Measurements from ENCODE around the gene LRBA. TPM values are rescaled to one million over a fixed set of nuclear protein-coding genes. Genes with fewer than 3 reads are reported as not detected.
"Not testable (repeated sequence)": the region's sequence is repeated elsewhere in the genome, so short reads cannot be mapped to it uniquely, and the experiment has no call there.

The LRBA gene
- total RNA-seq, 1 donor from 2014 or later, result 66.2 TPM

GRCh38 chr4:150561143-150561737 lies 453.8 kb downstream of the LRBA start:
- no peak for DNase-seq (ENCODE audit: low spot score in 2 of 2, unreplicated experiment in 2 of 2)
- H3K27ac Mint-ChIP-seq, result no peak overlapping the region
- H3K36me3 Mint-ChIP-seq, result peaks cover 19% of the 10 kb centered on the region
- H3K4me1 Mint-ChIP-seq, result no peaks in the 10 kb centered on the region
- peaks cover 20% of the 10 kb centered on the region for H3K9me3 Mint-ChIP-seq
- H3K27me3 Mint-ChIP-seq (ENCODE audit: low read depth), result no peaks in the 10 kb centered on the region
- no peak for TF ChIP-seq CTCF (IDR thresholded peaks at IDR 0.05; ENCODE audit: unreplicated experiment)
- no peak overlapping the region for H3K4me3 Mint-ChIP-seq

GRCh38 chr4:150557811-150558210 lies 457.3 kb downstream of the LRBA start:
- not testable (repeated sequence) for H3K36me3 Mint-ChIP-seq; H3K27ac Mint-ChIP-seq; H3K4me3 Mint-ChIP-seq; H3K4me1 Mint-ChIP-seq; H3K27me3 Mint-ChIP-seq (ENCODE audit: low read depth); DNase-seq (ENCODE audit: low spot score in 2 of 2, unreplicated experiment in 2 of 2)
- peaks cover 11% of the 10 kb centered on the region for H3K9me3 Mint-ChIP-seq

DNA sequence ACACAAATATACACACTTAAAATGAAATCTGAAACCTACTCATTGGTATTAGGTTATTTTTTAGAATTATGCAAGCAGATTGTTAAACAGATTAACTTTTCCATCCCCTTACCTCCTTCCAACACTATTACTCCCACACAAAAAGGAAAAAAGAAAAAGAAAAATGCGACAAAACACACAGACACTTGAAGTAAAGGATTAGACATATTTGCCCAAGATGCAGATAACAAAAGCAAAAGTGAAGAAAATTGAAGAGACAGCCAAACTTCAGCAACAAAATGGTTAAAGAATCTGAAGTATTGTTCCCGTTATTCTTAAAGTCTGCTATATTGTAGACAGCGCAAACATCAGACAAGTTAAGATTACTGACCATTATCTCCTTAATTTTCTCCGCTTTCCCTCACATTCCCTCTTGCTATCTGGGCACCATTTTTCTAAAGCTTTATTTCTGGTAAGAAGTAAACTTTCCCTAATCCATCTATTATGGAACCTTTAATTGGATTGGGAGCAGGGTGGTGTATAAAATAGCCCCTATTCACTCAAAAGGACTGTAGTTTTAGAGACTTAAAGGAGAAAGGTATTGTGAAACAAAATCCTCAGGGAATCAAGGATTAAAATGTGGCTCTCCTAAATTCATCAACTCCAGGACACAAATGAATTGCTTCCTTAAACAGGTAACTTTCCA lies 467.8 kb downstream of the LRBA start:
- Mint-ChIP-seq H3K4me1 (peaks cover 14% of the 10 kb centered on the region), H3K27ac (peak overlapping the region; percentile 16), H3K36me3 (peaks cover 5% of the 10 kb centered on the region), H3K9me3 (peaks cover 4% of the 10 kb centered on the region), H3K27me3 (ENCODE audit: low read depth) (no peaks in the 10 kb centered on the region), H3K4me3 (peak overlapping the region; percentile 26)
- TF ChIP-seq CTCF (IDR thresholded peaks at IDR 0.05; ENCODE audit: unreplicated experiment), result no peak
- no peak for DNase-seq (ENCODE audit: low spot score in 2 of 2, unreplicated experiment in 2 of 2)

DNA sequence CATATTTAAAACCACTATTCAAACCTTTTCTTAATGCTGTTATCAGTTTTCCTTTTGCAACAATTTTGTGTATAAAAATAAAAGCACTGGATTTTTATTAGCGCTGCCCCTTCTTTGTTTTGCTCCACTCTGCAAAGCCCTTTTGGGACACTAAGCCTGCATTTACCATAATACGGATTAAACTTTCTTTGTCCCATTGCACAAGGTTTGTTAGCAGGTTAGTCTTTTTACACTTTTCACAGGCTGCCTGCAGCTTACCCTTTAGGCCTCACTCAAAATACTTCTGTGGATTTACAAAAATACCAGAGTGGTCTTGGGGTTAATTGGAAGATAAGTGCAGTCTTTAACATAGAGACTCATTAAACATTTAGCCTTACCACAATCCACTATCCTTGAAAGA lies 468.8 kb downstream of the LRBA start:
- Mint-ChIP-seq H3K4me1 (peaks cover 14% of the 10 kb centered on the region), H3K27me3 (ENCODE audit: low read depth) (no peaks in the 10 kb centered on the region), H3K36me3 (no peaks in the 10 kb centered on the region), H3K4me3 (no peak overlapping the region), H3K9me3 (no peaks in the 10 kb centered on the region), H3K27ac (no peak overlapping the region)
- TF ChIP-seq CTCF (IDR thresholded peaks at IDR 0.05; ENCODE audit: unreplicated experiment), result no peak
- no peak for DNase-seq (ENCODE audit: low spot score in 2 of 2, unreplicated experiment in 2 of 2)

GRCh38 chr4:150543042-150543441 lies 472.0 kb downstream of the LRBA start:
- DNase-seq (ENCODE audit: low spot score in 2 of 2, unreplicated experiment in 2 of 2), result no peak
- Mint-ChIP-seq H3K36me3 (no peaks in the 10 kb centered on the region), H3K27me3 (ENCODE audit: low read depth) (no peaks in the 10 kb centered on the region), H3K27ac (no peak overlapping the region), H3K4me3 (no peak overlapping the region), H3K9me3 (no peaks in the 10 kb centered on the region), H3K4me1 (peaks cover 14% of the 10 kb centered on the region)
- no peak for TF ChIP-seq CTCF (IDR thresholded peaks at IDR 0.05; ENCODE audit: unreplicated experiment)

- DNase-seq (ENCODE audit: low spot score in 2 of 2, unreplicated experiment in 2 of 2), result no peak
- Mint-ChIP-seq H3K4me3 (no peak overlapping the region), H3K27ac (no peak overlapping the region), H3K9me3 (peaks cover 9% of the 10 kb centered on the region), H3K27me3 (ENCODE audit: low read depth) (no peaks in the 10 kb centered on the region), H3K4me1 (peaks cover 8% of the 10 kb centered on the region), H3K36me3 (peaks cover 8% of the 10 kb centered on the region)
- no peak for TF ChIP-seq CTCF (IDR thresholded peaks at IDR 0.05; ENCODE audit: unreplicated experiment)
Measured at GRCh38 chr4:150541681-150542080, 473.4 kb downstream of the LRBA start.
